NCI-H2081 (cell line): Measurements from ENCODE around the gene PPFIA4.

ENCODE experiments used
- DNase-seq, 2 experiments: peaks; one replicate each; lab custom pipeline; 2025; lab: John Stamatoyannopoulos, UW

PPFIA4 gene

DNA sequence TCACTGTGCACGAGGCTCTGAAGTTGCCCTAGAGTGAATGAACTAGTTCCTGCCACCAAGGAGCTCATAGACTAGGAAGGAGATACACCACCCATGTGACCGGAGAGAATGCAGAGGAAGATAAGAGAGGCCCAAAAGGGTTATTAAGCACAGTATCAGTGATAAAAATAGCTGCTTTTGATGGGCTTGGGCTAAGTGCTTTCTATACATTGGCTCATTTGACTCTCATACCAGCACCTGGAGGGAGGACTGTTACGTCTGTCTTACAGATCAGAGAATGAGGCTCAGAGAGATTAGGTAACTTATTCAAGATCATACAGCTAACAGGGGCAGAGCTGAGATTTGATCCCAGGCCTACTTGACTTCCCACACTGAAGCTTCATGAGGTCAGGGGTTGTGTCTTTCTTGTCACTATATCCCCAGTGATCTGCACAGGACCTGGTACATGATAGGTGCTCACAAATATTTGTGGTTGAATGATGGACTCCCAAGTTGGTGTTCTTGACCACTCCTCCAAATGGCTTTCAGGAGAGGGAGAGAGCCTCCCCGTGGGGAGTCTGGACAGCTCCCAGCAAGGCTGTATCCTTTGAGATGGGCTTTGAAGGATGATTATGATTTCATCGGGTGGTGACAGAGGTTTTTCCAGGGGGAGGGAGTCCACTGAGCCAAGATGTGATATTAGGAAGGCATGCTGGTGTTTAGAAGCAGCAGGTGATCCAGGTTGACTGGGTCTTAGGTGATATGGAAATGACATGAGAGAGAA, 14.4 kb downstream of the PPFIA4 start:
- DNase-seq: no peak

DNA sequence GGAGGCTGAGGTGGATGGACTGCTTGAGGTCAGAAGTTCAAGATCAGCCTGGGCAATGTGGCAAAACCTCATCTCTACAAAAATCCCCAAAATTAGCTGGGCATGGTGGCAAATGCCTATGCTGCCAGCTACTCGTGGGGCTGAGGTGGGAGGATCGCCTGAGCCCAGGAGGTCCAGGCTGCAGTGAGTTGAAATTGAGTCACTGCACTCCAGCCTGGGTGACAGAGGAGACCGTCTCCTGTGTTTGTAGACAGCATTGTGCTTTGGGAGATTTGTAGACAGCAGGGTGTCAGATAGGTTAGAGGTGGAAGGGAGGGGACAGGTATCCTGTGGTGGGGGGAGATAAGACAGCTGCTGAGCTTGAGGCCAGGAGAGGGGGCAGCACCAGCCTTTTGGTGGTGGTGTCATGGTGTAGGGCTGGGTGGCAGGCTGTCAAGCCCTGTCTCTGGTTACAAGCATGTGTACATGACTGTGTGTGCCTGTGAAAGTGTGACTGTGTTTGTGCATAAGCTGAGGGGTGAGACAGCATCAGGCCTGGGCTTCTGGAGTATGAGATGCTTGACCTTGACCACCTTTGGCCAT, 15.2 kb downstream of the PPFIA4 start:
- no peak for DNase-seq

DNA sequence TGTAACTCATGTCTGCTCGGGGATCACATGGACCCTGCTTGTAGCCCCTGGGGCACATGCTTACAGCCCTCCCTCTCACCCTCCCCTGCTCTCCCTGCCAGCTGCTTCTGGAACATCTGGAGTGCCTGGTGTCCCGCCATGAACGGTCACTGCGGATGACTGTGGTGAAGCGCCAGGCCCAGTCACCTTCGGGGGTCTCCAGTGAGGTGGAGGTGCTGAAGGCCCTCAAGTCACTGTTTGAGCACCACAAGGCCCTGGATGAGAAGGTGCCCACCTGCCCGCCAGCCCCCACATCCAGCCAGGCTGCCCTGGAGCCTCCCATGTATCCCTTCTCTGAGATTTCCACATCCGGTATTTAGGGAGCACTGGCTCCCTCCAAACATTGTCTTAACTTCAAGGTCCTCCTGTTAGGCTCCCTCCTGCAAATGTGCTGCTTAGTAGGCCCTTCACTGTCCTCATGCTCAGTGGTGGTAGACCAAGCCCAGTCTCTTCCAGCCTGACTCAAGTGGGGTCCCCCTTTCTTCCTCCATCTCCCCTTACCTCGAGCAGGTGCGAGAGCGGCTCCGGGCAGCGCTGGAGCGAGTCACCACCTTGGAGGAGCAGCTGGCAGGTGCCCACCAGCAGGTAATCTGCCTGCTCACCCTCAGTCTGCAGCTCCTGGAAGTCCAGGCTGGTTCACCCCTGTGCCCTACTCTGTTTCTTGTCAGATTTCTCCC, 17.7 kb downstream of the PPFIA4 start:
- DNase-seq: no peak

DNA sequence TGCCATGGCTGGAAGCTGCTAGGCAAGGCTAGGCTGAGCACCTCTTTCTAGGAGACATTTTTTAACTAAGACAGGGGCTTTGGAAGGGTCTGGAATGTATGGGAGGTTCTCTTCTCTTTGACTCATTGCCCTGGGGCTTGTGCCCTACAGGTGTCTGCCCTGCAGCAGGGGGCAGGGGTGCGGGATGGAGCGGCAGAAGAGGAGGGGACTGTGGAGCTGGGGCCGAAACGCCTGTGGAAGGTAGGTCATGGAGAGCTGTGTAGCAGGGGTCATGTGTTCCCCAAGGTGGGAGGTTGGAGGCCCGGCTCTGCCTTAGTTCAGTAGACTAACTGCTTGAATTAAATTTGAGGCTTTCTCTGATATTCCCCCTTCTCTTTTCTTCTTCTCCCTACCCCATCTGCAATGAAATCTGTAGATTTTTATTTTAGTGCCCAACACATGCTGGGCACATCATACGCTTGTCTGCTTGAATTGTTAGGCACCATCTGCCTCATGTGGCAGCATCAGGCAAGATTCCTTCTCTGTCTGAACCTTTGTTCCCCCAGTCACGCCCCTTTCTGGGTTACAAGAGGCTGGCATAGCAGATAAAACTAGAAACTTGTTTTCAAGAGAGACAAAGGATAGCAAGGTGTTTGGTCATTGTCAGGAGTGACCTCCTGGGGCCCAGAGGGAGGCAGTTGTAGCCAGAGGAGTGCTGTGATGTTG, 18.4 kb downstream of the PPFIA4 start:
- no peak for DNase-seq

DNA sequence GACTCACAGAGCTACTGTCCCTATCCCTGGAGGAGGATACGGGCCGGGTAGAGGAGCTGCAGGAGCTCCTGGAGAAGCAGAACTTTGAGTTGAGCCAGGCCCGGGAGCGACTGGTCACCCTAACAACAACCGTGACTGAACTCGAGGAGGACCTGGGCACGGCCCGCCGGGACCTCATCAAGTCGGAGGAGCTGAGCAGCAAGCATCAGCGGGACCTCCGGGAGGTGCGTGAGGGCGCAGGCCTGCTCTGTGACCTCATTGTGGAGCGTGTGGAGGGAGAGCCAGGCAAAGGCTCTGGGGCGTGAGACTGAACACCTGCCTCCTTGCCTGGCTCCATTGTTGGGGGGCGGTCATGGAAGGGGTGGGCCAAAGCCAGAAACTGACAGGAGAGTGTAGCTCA, 19.0 kb downstream of the PPFIA4 start:
- no peak for DNase-seq

DNA sequence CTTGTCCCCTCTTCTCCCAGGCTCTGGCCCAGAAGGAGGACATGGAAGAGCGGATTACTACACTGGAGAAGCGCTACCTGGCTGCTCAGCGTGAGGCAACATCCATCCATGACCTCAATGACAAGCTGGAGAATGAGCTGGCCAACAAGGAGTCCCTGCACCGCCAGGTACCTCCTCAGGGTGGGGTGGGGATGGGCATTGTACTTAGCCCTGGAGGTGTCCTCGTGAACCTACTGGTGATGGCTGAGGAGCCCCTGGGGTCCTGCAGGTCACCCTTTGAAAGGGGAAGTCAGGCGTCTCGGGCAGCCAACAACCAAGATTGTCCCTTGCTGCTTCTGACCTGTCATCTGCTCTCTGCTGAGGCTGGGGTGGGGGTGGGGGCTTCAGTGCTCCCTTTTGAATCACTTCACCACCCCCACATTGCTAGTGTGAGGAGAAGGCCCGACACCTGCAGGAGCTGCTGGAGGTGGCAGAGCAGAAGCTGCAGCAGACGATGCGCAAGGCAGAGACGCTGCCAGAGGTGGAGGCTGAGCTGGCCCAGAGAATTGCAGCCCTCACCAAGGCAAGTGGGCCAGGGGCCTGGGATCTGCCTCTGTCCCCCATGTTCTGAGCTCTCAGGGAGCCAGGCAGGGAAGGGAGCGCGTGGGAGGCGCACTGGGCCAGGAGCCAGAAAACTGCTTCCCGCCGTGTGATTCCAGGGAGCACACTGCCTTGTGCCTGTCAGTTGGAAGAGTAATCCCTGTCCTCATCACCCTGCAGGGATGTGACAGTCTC, 19.7 kb downstream of the PPFIA4 start:
- no peak for DNase-seq

DNA sequence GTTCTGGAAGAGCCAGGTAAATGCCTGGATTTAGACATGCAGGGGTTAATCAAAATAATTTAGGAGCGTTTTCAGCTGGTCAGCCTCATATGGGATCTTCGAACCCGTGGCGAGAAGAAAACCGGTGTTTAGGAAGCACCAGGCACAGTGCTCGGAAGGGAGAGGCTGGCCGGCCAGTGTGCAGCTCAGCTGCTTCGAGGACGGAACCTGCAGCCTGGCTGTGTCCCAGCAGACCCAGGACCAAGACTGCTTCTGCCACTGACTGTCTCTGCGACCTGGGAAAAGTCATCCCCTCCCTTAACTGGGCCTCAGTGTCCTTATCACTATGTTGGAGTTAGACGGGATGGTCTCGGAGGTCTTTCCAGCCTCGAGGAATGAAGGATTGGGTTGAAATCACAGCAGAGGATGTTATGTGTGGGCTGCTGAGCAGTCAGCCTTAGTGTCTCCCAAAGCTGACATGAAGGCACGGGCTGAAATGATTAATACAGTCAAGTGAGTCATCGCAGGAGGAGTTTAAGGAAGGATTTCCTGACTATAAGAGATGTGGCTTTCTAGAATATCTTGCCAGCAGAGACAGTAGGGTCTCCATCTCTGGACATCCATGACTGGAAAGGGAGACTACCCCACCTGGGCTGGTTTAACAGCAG, 20.8 kb downstream of the PPFIA4 start:
- DNase-seq: no peak

DNA sequence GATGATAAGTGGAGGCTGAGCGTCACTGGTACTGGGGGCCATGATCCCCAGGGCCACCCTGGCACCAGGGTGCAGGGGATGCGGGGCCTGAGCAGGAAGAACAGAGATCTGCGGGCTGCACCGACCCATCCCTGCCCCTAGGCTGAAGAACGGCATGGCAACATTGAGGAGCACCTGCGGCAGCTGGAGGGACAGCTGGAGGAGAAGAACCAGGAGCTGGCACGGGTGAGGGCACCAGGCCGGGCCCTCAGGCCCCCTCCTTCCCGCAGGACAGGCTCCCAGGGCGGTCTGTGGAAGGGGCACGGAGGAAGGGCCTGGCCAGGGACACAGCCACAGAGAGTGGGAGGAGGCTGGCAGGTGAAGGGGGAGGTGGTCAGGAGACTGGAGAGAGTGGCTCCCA, 21.8 kb downstream of the PPFIA4 start:
- DNase-seq: no peak

DNA sequence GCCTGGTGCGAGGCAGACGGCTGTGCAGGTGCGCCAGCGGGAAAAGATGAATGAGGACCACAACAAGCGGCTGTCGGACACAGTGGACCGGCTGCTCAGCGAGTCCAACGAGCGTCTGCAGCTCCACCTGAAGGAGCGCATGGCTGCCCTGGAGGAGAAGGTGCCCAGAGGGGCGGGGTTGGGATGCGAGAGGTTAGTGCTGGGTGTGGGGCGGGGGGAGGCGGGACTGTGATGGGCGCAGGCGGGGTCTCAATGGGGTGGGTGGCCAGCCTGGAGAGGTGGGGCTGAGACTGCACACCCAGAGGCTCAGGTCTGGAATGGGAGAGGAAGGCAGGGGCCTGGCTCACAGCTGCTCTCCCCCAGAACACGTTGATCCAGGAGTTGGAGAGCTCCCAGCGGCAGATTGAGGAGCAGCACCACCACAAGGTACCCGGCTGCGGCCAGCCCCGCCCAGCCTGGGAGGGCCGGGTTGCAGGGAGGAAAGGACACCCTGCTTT, 22.3 kb downstream of the PPFIA4 start:
- no peak for DNase-seq

DNA sequence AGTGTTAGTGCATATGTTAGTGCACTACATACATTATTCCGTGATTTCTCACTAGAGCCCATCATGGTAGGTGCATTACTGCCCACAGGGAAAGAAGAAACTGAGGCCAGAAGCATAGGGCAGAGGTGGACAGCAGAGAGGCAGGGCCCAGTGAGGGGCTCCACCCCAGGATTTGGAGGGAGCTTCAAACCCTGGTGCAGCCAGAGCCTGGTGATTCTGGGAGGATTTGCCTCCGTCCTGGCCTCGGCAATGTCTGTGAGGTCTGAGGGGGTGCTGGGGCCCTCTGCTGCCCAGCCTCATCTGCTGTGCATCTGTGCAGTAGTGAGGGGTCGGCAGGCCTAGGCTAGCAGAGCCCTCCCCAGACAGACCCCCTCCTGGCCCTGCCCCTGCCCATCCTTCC, 22.8 kb downstream of the PPFIA4 start:
- DNase-seq: no peak

DNA sequence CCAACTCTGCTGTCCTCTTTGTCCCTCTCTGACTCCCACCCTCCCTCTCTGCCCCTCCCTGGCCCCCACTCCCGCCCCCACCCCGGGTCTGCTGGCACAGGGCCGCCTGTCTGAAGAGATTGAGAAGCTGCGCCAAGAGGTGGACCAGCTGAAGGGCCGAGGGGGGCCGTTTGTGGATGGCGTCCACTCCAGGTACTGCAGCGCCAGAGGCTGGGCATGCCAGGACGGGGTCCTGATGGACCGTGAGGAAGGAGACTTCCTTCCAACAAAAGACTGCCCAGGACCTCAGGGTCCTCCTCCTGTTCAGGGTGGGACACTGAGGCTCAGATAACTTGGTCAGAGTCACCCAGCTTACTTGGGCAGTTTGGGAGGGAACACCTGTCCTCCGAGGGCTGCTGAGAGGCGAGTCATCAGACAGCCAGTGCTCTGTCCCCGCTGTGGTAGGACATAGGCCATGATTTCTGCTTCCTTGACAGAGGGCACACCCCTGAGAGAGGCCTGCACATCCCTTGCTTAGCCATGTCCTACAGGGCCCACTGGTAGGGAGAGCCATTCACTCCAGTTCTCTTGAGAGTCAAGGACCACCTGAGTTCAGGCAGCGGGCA, 23.4 kb downstream of the PPFIA4 start:
- no peak for DNase-seq

DNA sequence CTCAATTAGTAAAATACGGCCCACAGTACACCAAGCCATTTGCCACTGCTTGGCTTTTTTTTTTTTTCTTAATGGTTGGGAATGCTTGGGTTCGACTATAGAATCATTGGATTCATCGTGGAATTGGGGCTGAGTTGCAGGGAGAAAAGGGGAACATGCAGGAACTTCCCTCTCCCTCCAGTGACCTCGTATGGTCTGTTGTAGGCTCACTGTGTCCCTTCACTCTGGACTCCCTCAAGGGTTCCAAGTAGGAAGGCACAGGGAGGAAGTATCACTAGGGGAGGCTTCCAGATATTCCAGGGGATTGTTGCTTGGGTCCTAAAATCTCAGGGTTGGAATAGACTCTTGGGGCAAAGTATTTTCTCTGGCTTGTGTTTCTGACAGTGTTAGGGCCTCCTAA, 24.5 kb downstream of the PPFIA4 start:
- DNase-seq: no peak

DNA sequence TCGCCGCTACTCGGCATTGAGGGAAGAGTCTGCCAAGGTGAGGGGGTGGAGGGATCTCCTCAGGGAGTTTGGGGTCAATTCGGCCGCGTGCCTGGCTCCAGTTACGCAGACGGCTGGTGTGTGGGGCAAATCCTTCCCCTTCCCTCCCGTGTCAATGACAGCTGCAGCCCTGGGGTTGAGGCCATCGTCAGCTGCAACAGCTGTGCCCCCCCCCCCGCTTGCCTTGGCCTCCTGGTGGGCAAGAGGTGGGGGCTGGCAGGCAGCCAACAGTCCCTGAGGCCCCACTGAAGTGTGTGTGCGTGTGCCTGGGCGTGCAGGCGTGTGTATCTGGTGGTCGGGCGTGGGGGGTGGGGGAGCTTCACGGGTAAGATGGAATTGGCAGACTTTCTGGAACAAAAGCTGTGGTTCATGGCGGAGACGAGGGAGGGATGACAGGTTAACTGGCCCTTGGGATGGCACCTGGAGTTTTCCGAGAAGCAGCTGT, 25.6 kb downstream of the PPFIA4 start:
- DNase-seq: peak; percentile 50 to 73

DNA sequence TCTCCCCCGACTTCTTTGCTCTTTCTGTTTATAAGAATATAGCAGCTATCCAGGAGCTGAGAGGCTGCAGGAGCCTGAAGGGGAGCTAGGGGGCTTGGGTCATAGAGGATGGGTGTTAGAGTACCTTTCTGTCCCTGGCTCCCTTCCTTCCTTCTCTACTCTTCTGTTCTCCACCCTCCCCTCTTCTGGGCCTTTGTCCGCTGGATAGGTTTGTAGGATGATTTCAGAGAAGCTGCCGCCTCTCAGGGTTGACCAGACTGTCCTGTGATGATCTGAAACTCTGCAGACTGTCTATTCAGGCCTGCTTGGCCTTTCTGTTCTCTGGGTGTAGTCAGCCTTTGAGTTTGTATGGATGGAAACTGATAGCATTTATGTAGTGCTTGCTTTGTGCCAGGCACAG, 26.3 kb downstream of the PPFIA4 start:
- DNase-seq: no peak

DNA sequence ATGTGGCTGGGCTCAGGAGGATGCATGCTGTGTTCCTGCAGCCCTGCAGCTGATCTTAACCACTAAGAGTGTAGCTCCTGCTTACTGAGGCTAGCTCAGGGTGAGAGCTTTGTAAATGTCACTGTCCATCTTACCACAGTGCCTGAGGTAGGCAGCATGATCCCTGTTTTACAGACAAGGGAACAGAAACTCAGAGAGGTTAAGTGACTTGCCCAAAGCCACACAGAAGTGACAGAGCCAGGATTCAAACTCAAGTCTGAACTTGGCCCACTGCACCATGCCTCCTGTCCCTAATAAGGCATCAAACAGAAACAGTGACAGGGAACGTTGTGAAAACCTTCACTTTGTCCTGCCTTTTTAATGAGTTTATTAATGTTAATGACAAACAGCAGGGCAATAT, 27.9 kb downstream of the PPFIA4 start:
- DNase-seq: no peak

DNA sequence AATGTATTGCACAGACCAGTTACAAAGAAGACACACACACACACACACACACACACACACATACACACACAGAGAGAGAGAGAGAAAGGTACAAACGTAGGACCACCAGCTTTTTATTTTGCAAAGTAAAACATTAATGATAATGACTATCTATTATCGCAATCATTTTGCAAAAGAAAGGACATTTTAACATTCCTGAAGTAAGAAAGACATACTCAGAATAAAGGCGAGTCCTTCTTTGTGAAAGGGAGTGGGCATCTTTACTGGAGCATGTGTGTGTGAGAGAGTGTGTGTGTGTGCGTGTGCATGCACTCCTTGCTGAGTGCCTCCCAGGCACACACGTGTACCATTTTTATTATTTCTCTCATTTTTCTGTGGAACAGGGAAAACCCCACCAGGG, 28.4 kb downstream of the PPFIA4 start:
- no peak for DNase-seq

DNA sequence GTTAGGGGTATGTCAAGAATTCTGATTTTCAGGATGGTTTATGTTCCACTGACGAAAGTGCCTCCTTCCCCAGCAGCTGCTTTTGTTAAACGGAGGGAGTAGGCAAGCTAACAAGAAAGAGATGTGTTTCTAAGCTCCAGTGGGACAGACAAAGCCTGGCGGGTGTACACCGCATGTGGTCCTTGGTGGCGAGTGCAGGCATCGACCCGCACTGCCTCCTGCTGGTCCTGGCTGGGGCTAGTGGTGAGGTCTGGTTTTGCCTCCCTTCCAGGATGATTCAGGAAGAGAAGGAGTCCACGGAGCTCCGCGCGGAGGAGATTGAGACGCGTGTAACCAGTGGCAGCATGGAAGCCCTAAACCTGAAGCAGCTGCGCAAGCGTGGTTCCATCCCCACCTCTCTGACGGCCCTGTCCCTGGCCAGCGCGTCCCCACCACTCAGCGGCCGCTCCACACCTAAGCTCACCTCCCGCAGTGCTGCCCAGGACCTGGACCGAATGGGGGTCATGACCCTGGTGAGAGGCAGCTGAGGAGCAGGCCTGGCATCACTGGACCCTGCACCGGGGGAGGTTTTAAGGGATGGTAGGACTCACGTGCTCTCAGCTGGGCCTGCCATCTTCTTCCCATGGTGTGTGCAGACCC, 29.0 kb downstream of the PPFIA4 start:
- DNase-seq: no peak

DNA sequence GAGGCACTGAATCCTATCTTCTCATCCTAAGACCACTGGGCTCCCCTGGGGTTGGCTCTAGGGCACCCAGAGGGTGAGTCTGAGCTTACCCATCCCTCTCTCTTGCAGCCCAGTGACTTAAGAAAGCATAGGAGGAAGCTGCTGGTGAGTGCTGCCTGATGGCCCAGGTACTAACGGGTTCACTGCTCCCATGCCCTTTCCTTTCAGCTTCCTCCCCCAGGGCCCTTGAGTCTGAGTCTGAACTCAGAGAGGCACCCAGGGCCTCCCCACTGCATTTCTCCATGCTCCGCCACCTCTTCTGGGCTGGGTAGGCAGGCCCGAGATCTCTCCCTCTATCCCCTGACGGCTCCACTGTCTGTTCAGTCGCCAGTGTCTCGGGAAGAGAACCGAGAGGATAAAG, 29.7 kb downstream of the PPFIA4 start:
- DNase-seq: no peak

DNA sequence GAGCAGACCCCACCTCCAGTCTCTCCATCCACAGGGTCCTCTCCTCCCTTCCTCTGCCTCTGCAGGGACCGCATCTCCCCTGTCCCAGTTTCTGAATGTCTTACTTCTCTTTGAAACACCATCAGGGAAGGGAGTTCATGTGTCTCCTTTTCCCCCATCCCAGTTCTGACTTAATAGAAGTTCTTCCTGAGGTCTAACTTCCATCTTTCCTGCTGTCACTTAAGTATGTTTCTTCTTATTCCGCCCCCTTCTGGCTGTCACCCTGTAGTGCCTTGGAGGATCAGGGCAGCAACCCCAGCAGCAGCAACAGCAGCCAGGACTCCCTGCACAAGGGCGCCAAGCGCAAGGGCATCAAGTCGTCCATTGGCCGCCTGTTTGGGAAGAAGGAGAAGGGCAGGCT, 30.2 kb downstream of the PPFIA4 start:
- no peak for DNase-seq
